ENCODE data around the gene NDUFB10.

Gene NDUFB10

DNA sequence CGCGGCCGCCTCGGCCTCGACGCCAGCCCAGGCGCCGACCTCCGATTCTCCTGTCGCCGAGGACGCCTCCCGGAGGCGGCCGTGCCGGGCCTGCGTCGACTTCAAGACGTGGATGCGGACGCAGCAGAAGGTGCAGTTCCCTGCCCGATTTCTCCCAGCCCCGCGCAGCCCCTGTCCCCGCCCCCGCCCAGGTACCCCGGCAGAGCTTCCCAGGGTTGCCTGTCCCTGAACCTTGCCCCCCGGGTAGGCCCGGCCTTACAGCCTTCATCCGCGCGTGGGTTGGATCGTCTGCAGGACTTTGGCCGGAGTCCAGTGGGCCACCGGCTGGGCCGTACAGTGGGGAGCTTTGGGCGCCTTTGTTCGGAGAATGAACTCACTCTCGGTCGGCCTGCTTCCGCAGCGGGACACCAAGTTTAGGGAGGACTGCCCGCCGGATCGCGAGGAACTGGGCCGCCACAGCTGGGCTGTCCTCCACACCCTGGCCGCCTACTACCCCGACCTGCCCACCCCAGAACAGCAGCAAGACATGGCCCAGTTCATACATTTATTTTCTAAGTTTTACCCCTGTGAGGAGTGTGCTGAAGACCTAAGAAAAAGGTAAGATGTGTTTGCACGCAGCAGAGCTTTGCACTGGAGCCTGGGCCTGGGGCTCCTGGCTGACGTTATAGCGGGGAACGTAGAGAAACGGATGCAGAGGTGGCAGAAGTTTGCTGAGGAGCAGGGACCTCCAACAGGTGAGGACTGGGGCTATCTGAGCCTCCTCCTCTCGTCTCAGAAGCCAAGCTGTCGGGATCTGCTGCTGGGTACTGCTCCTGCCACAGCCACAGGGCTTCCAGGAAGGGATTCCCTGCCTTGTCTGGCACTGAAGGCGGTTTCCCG lies 25.2 kb downstream of the NDUFB10 start:
- peak overlapping the region; percentile 16 for H3K27ac ChIP-seq (ENCODE audit: low read depth, low read length)
- H3K4me1 ChIP-seq (ENCODE audit: control insufficient read depth in 5 of 5, insufficient read depth in 5 of 5, low read length in 5 of 5) = peaks cover 5 to 30% (median 21%) of the 10 kb centered on the region in 5 donors
- peaks cover 26 to 40% (median 38%) of the 10 kb centered on the region in 5 donors for H3K27me3 ChIP-seq (ENCODE audit: control insufficient read depth in 5 of 5, insufficient read depth in 4 of 5, low read length in 5 of 5)

DNA sequence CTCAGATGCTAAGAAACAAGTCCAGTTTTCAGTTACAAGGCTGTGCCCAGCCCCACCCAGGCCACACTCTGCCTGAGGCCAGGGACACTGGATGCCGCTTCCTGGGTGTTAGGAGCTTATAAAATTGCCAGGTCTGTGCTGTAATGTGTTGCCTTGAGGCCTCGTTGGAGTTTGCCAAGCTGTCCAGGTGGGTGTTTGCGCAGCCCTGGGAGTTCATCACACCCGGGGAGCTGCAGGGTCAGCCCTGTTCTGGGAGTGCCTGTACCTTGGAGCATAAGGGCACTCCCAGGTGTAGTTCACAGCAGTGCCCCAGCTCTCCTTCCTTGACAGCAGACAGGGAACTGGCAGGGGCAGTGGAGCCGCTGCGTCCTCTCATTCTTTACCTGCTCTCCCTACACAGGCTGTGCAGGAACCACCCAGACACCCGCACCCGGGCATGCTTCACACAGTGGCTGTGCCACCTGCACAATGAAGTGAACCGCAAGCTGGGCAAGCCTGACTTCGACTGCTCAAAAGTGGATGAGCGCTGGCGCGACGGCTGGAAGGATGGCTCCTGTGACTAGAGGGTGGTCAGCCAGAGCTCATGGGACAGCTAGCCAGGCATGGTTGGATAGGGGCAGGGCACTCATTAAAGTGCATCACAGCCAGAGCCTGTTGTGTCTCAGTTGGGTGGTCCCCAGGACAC lies 26.3 kb downstream of the NDUFB10 start:
- Histone ChIP-seq H3K4me3 (ENCODE audit: low read depth in 1 of 5, low read length in 5 of 5) (peak overlapping the region in 1 of 5 donors; percentile 80), H3K9me3 (ENCODE audit: control insufficient read depth in 5 of 5, low read length in 5 of 5) (no peaks in the 10 kb centered on the region), H3K27me3 (ENCODE audit: control insufficient read depth in 5 of 5, insufficient read depth in 4 of 5, low read length in 5 of 5) (peaks cover 23 to 34% (median 33%) of the 10 kb centered on the region in 5 donors), H3K36me3 (ENCODE audit: control insufficient read depth in 5 of 5, insufficient read depth in 5 of 5, low read length in 5 of 5) (peaks cover 0 to 21% (median 18%) of the 10 kb centered on the region in 5 donors), H3K9ac (ENCODE audit: low read length in 5 of 5) (peak overlapping the region in 1 of 5 donors; percentile 79), H3K4me1 (ENCODE audit: control insufficient read depth in 5 of 5, insufficient read depth in 5 of 5, low read length in 5 of 5) (peaks cover 5 to 30% (median 23%) of the 10 kb centered on the region in 5 donors), H3K27ac (ENCODE audit: low read depth, low read length) (no peak overlapping the region)

More for the DNA sequence above, 25.2 kb downstream of the NDUFB10 start:
- Histone ChIP-seq H3K9me3 (ENCODE audit: control insufficient read depth in 5 of 5, low read length in 5 of 5) (no peaks in the 10 kb centered on the region), H3K36me3 (ENCODE audit: control insufficient read depth in 5 of 5, insufficient read depth in 5 of 5, low read length in 5 of 5) (peaks cover 0 to 21% (median 18%) of the 10 kb centered on the region in 5 donors), H3K4me3 (ENCODE audit: low read depth in 1 of 5, low read length in 5 of 5) (peak overlapping the region; percentile 24 to 80 (median 70)), H3K9ac (ENCODE audit: low read length in 5 of 5) (peak overlapping the region in 4 of 5 donors; percentile 42 to 79 (median 61))

DNA sequence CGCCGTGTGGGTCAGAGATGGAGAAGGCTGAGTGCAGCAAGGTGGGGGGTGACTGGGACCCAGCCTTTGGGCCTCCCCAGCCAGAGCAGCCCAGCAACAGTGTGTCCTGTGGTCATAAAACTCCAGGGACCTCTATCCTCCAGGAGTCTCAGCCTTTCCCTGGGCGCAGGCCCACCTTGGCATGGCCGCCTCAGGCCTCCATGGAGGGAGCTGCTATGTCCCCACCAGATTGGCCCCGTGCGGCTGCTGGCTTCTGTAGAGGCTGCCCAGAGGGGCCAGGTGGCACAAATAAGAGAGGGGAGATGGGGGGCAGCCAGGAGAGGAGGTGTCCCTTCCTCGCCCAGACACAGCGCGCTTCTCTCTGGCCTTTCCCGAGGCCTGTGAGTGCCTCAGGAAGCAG lies 27.9 kb downstream of the NDUFB10 start:
- Histone ChIP-seq H3K9me3 (ENCODE audit: control insufficient read depth in 5 of 5, low read length in 5 of 5) (no peaks in the 10 kb centered on the region), H3K4me1 (ENCODE audit: control insufficient read depth in 5 of 5, insufficient read depth in 5 of 5, low read length in 5 of 5) (peaks cover 5 to 44% (median 37%) of the 10 kb centered on the region in 5 donors), H3K4me3 (ENCODE audit: low read depth in 1 of 5, low read length in 5 of 5) (no peak overlapping the region), H3K36me3 (ENCODE audit: control insufficient read depth in 5 of 5, insufficient read depth in 5 of 5, low read length in 5 of 5) (peaks cover 0 to 21% (median 18%) of the 10 kb centered on the region in 5 donors), H3K9ac (ENCODE audit: low read length in 5 of 5) (no peak overlapping the region), H3K27ac (ENCODE audit: low read depth, low read length) (no peak overlapping the region), H3K27me3 (ENCODE audit: control insufficient read depth in 5 of 5, insufficient read depth in 4 of 5, low read length in 5 of 5) (peaks cover 17 to 30% (median 27%) of the 10 kb centered on the region in 5 donors)

DNA sequence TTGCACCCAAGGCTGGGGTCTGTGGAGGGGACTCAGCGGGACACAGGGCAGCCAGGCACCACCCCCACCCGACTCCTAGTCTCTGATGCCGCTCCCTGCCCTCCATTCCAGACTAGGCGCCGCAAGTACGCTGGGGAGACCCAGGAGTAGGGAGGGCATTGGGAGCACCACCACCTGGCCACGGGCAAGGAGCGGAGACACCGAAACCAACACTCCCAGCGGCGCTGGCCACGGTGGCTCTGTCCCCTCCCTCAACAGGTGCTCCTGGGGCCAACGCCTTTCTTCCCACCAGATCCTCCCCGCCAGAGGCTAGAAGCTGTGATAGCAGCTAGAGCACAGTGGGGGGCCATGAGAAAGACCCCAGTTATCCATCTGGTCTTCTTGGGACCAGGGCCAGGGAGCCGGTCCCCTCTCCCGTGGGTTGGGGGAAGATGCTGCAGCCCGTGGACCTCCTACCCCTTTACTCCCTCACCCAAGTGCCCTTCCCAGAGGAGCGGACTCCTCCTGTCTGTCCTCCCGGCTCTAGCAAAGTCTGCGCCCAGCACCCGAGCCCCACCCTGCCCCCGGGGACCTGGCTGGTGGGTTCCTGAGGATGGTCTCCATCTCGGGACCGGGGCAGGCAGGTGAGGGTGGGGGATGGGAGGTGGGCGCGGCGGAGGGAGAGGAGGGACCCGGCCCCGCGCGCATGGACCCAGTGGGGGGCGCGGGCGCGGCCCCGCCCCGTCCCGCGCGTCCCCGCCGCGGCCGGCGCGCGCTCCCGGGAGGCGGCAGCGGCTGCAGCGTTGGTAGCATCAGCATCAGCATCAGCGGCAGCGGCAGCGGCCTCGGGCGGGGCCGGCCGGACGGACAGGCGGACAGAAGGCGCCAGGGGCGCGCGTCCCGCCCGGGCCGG lies 30.1 kb downstream of the NDUFB10 start, which contains the start of gene SYNGR3:
Gene SYNGR3, plus strand, starts transcription at position 762 of the 892 bp plus-strand sequence. CDS start 133 bp downstream, outside the sequence.
- peaks cover 17 to 27% (median 25%) of the 10 kb centered on the region in 5 donors for H3K27me3 ChIP-seq (ENCODE audit: control insufficient read depth in 5 of 5, insufficient read depth in 4 of 5, low read length in 5 of 5)
- no peak within 1 kb of the TSS for H3K27ac ChIP-seq (ENCODE audit: low read depth, low read length)
- no peak within 1 kb of the TSS for H3K9ac ChIP-seq (ENCODE audit: low read length in 5 of 5)
- no peaks in the 10 kb centered on the region for H3K9me3 ChIP-seq (ENCODE audit: control insufficient read depth in 5 of 5, low read length in 5 of 5)
- H3K4me3 ChIP-seq (ENCODE audit: low read depth in 1 of 5, low read length in 5 of 5) = peak within 1 kb of the TSS in 1 of 5 donors; percentile 22
- H3K36me3 ChIP-seq (ENCODE audit: control insufficient read depth in 5 of 5, insufficient read depth in 5 of 5, low read length in 5 of 5) = peaks cover 0 to 21% (median 18%) of the 10 kb centered on the region in 5 donors
- peaks cover 5 to 37% (median 30%) of the 10 kb centered on the region in 5 donors for H3K4me1 ChIP-seq (ENCODE audit: control insufficient read depth in 5 of 5, insufficient read depth in 5 of 5, low read length in 5 of 5)

DNA sequence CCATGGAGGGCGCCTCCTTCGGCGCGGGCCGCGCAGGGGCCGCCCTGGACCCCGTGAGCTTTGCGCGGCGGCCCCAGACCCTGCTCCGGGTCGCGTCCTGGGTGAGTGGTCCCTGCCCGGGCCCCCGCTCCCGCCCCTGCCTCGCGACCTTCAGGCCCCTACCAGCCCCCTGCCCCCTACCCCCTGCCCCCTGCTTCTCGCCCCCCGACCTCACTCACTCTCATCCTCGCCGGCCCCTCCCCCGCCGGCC lies 30.7 kb downstream of the NDUFB10 start:
- H3K9ac ChIP-seq (ENCODE audit: low read length in 5 of 5) = no peak overlapping the region
- H3K36me3 ChIP-seq (ENCODE audit: control insufficient read depth in 5 of 5, insufficient read depth in 5 of 5, low read length in 5 of 5) = peaks cover 0 to 21% (median 18%) of the 10 kb centered on the region in 5 donors
- no peak overlapping the region for H3K27ac ChIP-seq (ENCODE audit: low read depth, low read length)
- H3K9me3 ChIP-seq (ENCODE audit: control insufficient read depth in 5 of 5, low read length in 5 of 5) = no peaks in the 10 kb centered on the region
- no peak overlapping the region for H3K4me3 ChIP-seq (ENCODE audit: low read depth in 1 of 5, low read length in 5 of 5)
- H3K27me3 ChIP-seq (ENCODE audit: control insufficient read depth in 5 of 5, insufficient read depth in 4 of 5, low read length in 5 of 5) = peaks cover 17 to 27% (median 25%) of the 10 kb centered on the region in 5 donors
- peaks cover 1 to 31% (median 24%) of the 10 kb centered on the region in 5 donors for H3K4me1 ChIP-seq (ENCODE audit: control insufficient read depth in 5 of 5, insufficient read depth in 5 of 5, low read length in 5 of 5)

GRCh38 chr16:1990351-1991134 lies 31.2 kb downstream of the NDUFB10 start:
- peaks cover 17 to 27% (median 25%) of the 10 kb centered on the region in 5 donors for H3K27me3 ChIP-seq (ENCODE audit: control insufficient read depth in 5 of 5, insufficient read depth in 4 of 5, low read length in 5 of 5)
- no peaks in the 10 kb centered on the region for H3K9me3 ChIP-seq (ENCODE audit: control insufficient read depth in 5 of 5, low read length in 5 of 5)
- H3K9ac ChIP-seq (ENCODE audit: low read length in 5 of 5) = no peak overlapping the region
- no peak overlapping the region for H3K27ac ChIP-seq (ENCODE audit: low read depth, low read length)
- H3K36me3 ChIP-seq (ENCODE audit: control insufficient read depth in 5 of 5, insufficient read depth in 5 of 5, low read length in 5 of 5) = peaks cover 0 to 18% (median 16%) of the 10 kb centered on the region in 5 donors
- H3K4me1 ChIP-seq (ENCODE audit: control insufficient read depth in 5 of 5, insufficient read depth in 5 of 5, low read length in 5 of 5) = peaks cover 0 to 26% (median 21%) of the 10 kb centered on the region in 5 donors
- peak overlapping the region in 2 of 5 donors; percentile 16 to 22 for H3K4me3 ChIP-seq (ENCODE audit: low read depth in 1 of 5, low read length in 5 of 5)

DNA sequence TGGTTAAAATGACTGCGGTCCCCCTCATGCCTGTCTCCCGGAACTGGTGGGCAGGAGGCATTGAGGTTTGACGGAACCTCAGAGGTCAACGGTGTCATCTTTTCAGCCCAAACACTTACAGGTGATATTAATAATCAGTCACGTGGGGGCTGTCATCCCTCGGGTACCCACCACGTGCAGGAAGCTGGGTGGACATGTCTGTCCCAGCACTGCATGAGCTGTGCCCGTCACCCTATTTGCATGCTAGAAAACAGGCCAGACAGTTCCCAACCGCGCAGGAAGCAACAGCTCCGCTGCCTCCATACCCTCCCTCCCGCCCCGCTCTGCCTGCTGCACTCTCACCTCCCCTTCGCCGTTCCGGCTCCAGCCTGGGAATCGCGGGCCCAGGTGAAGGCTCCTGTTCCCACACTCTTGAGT lies 31.8 kb downstream of the NDUFB10 start:
- H3K9ac ChIP-seq (ENCODE audit: low read length in 5 of 5) = no peak overlapping the region
- peaks cover 0 to 24% (median 21%) of the 10 kb centered on the region in 5 donors for H3K4me1 ChIP-seq (ENCODE audit: control insufficient read depth in 5 of 5, insufficient read depth in 5 of 5, low read length in 5 of 5)
- H3K36me3 ChIP-seq (ENCODE audit: control insufficient read depth in 5 of 5, insufficient read depth in 5 of 5, low read length in 5 of 5) = peaks cover 0 to 12% (median 12%) of the 10 kb centered on the region in 5 donors
- no peaks in the 10 kb centered on the region for H3K9me3 ChIP-seq (ENCODE audit: control insufficient read depth in 5 of 5, low read length in 5 of 5)
- peaks cover 17 to 27% (median 25%) of the 10 kb centered on the region in 5 donors for H3K27me3 ChIP-seq (ENCODE audit: control insufficient read depth in 5 of 5, insufficient read depth in 4 of 5, low read length in 5 of 5)
- H3K27ac ChIP-seq (ENCODE audit: low read depth, low read length) = no peak overlapping the region
- peak overlapping the region in 2 of 5 donors; percentile 56 to 69 for H3K4me3 ChIP-seq (ENCODE audit: low read depth in 1 of 5, low read length in 5 of 5)

DNA sequence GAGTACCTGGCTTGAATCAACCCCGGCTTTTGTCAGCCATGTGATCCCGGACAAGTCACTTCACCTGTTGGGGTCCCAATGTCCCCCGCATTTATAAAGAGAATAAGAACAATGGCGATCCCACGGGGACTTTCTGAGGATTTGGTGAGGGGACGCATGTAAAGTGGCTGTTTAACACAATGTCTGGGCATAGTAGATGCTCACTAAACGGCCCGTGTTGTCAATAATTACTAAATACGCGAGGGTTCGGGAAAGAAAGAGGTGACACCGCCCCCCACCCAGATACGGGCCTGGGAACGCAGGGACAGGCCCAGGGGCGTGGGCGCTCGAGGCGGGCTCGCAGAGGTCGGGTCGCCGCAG lies 32.2 kb downstream of the NDUFB10 start:
- Histone ChIP-seq H3K4me1 (ENCODE audit: control insufficient read depth in 5 of 5, insufficient read depth in 5 of 5, low read length in 5 of 5) (peaks cover 0 to 25% (median 21%) of the 10 kb centered on the region in 5 donors), H3K9me3 (ENCODE audit: control insufficient read depth in 5 of 5, low read length in 5 of 5) (no peaks in the 10 kb centered on the region), H3K27me3 (ENCODE audit: control insufficient read depth in 5 of 5, insufficient read depth in 4 of 5, low read length in 5 of 5) (peaks cover 17 to 27% (median 25%) of the 10 kb centered on the region in 5 donors), H3K9ac (ENCODE audit: low read length in 5 of 5) (peak overlapping the region in 1 of 5 donors; percentile 37), H3K4me3 (ENCODE audit: low read depth in 1 of 5, low read length in 5 of 5) (peak overlapping the region in 4 of 5 donors; percentile 48 to 69 (median 58)), H3K27ac (ENCODE audit: low read depth, low read length) (no peak overlapping the region), H3K36me3 (ENCODE audit: control insufficient read depth in 5 of 5, insufficient read depth in 5 of 5, low read length in 5 of 5) (peaks cover 0 to 8% (median 7%) of the 10 kb centered on the region in 5 donors)
